CD4-positive, alpha-beta T cell treated with Interleukin-6 for 4 hours (primary cell): ENCODE results near the gene AAR2.

Experiments used
- DNase-seq: peaks from one replicate; pipeline ENCODE4 v3.0.0-alpha.2; 2020; ENCODE audit warnings: mixed read lengths

The AAR2 gene

GRCh38 chr20:36281785-36282380, 45.6 kb downstream of the AAR2 start:
- DNase-seq = no peak

GRCh38 chr20:36284751-36285150, 48.5 kb downstream of the AAR2 start:
- DNase-seq = no peak

- no peak for DNase-seq
These were observed 49.6 kb downstream of the AAR2 start for GRCh38 chr20:36285746-36286447.

- DNase-seq = no peak
These were observed 61.4 kb downstream of the AAR2 start for GRCh38 chr20:36297656-36298055.

GRCh38 chr20:36298061-36298460, 61.8 kb downstream of the AAR2 start:
- no peak for DNase-seq

- DNase-seq = no peak
These were observed 62.6 kb downstream of the AAR2 start for GRCh38 chr20:36298795-36299339.

GRCh38 chr20:36299459-36299858, 63.2 kb downstream of the AAR2 start:
- no peak for DNase-seq

- DNase-seq = no peak
These were observed 65.3 kb downstream of the AAR2 start for GRCh38 chr20:36301359-36302119.

GRCh38 chr20:36303020-36303595, 66.8 kb downstream of the AAR2 start:
- no peak for DNase-seq

GRCh38 chr20:36303831-36304230, 67.6 kb downstream of the AAR2 start:
- DNase-seq = no peak

- DNase-seq = no peak
These were observed 68.7 kb downstream of the AAR2 start for GRCh38 chr20:36304786-36305495.

- DNase-seq = peak; percentile 7
These were observed 69.6 kb downstream of the AAR2 start, which contains the start of gene DLGAP4 for GRCh38 chr20:36305602-36306551. Gene DLGAP4, plus strand, starts transcription at chr20:36306339. Its CDS starts 125,379 bp downstream, at chr20:36431718.
